HepG2 (cell line): ENCODE measurements around the gene MINDY3. TPM values are rescaled to one million over a fixed set of nuclear protein-coding genes. Genes with fewer than 3 reads are reported as not detected.
"Not testable (repeated sequence)": the region's sequence is repeated elsewhere in the genome, so short reads cannot be mapped to it uniquely, and the experiment has no call there.

ENCODE experiments used
- ATAC-seq: fragments of 200-7000 bp; cut with Tn5 transposase; 3 replicates; pipeline ENCODE4 v1.9.1; 2020; ENCODE audit warnings: mild to moderate bottlenecking, moderate library complexity
- BruUV-seq: library from RNA; stranded (reverse); fragments of 400-500 nt; replicated peaks from 2 replicates; lab custom pipeline; 2021; lab: Mats Ljungman, UMichigan
- CTCF ChIA-PET: fragments of 300-600 bp; formaldehyde crosslinking; extraction: SDS; loops from one replicate; lab custom pipeline; 2021; ENCODE audit warnings: low total read pairs, inconsistent platforms, low intra/inter-chr PET ratio; lab: Yijun Ruan, JAX
- POLR2A ChIA-PET: fragments of 350-600 bp; sonication (Branson Sonifier 250); formaldehyde crosslinking; loops from one replicate; lab custom pipeline; 2020; ENCODE audit warnings: antibody characterized with exemption, inconsistent platforms; lab: Yijun Ruan, JAX
- DNase-seq: peaks from one replicate; pipeline ENCODE4 v3.0.0-alpha.2; 2015; ENCODE audit warnings: low spot score
- FAIRE-seq: peaks from 3 replicates; lab custom pipeline; 2011; peaks lifted over from hg19 to GRCh38; lab: Jason Lieb, UNC
- H2AFZ ChIP-seq: one replicate; pipeline ENCODE4 v1.6.1; 2011; ENCODE audit warnings: low read length, inconsistent platforms
- H3K27ac ChIP-seq: fragments of 300-600 bp; 3 replicates; pipeline ENCODE4 v1.8.0; 2011; ENCODE audit warnings: mixed run types, mild to moderate bottlenecking, mixed read lengths, low read length, inconsistent platforms; ENCODE audit not compliant: insufficient read depth; ENCODE audit errors: extremely low read length
- H3K27me3 ChIP-seq, 2 experiments: fragments of 200-600 bp in 1 of 2; 2 replicates in 1 of 2; 3 replicates in 1 of 2; pipeline versions ENCODE4 v1.6.0 to v1.8.0; 2011; ENCODE audit warnings: low read length in 2 of 2, mild to moderate bottlenecking in 2 of 2, moderate library complexity in 2 of 2, inconsistent platforms in 1 of 2; ENCODE audit not compliant: insufficient read depth in 2 of 2, control insufficient read depth in 1 of 2
- H3K36me3 ChIP-seq, 2 experiments: fragments of 200-600 bp in 1 of 2; replicated peaks in 1 of 2; 2 replicates in 1 of 2; 3 replicates in 1 of 2; pipeline versions ENCODE4 v1.5.1 to v1.8.0; 2011; ENCODE audit warnings: low read length in 2 of 2, inconsistent platforms in 1 of 2; ENCODE audit not compliant: insufficient read depth in 2 of 2, control insufficient read depth in 1 of 2
- H3K4me1 ChIP-seq: 2 replicates; pipeline ENCODE4 v1.5.1; 2012; ENCODE audit warnings: low read length, inconsistent platforms; ENCODE audit not compliant: insufficient read depth
- H3K4me2 ChIP-seq: 2 replicates; pipeline ENCODE4 v1.6.0; 2011; ENCODE audit warnings: low read depth, low read length, inconsistent platforms
- H3K4me3 ChIP-seq, 3 experiments: fragments of 200-600 bp in 1 of 3; sonication (generic), shearing (Covaris generic) in 1 of 3; replicated peaks in 1 of 3; 2 replicates each; pipeline ENCODE4 v1.5.1; 2011 to 2016; ENCODE audit warnings: low read length in 3 of 3, inconsistent platforms in 2 of 3, low read depth in 2 of 3, mild to moderate bottlenecking in 2 of 3, control low read depth in 1 of 3, mixed read lengths in 1 of 3; ENCODE audit not compliant: insufficient read depth in 1 of 3
- H3K79me2 ChIP-seq: one replicate; pipeline ENCODE4 v1.6.1; 2011; ENCODE audit warnings: low read length, inconsistent platforms; ENCODE audit not compliant: insufficient read depth
- H3K9ac ChIP-seq: 2 replicates; pipeline ENCODE4 v1.6.0; 2011; ENCODE audit warnings: mild to moderate bottlenecking, low read depth, low read length, inconsistent platforms; ENCODE audit not compliant: insufficient read depth
- H3K9me3 ChIP-seq: 2 replicates; pipeline ENCODE4 v1.5.1; 2012; ENCODE audit warnings: mild to moderate bottlenecking, low read length
- H4K20me1 ChIP-seq: 2 replicates; pipeline ENCODE4 v1.6.0; 2011; ENCODE audit warnings: inconsistent platforms, mild to moderate bottlenecking, low read length, moderate library complexity; ENCODE audit not compliant: insufficient read depth
- ATAD3A ChIP-seq: sonication (generic); formaldehyde crosslinking; IDR thresholded peaks from 2 replicates; pipeline ENCODE4 v1.4.0; 2020; ENCODE audit warnings: missing genetic modification reagents
- ETV6 ChIP-seq: sonication (generic); formaldehyde crosslinking; conservative IDR thresholded peaks from 2 replicates; pipeline ENCODE4 v1.4.0; 2020; ENCODE audit warnings: missing genetic modification reagents
- HNRNPH1 ChIP-seq: fragments of 200-400 bp; formaldehyde crosslinking; optimal IDR thresholded peaks from 2 replicates; pipeline ENCODE3; 2017; ENCODE audit warnings: mild to moderate bottlenecking, low read depth, low read length
- HNRNPL ChIP-seq: fragments of 200-400 bp; formaldehyde crosslinking; IDR thresholded peaks from 2 replicates; pipeline ENCODE4 v1.6.1; 2017; ENCODE audit warnings: mild to moderate bottlenecking, low read depth, low read length
- MED1 ChIP-seq: sonication (generic); formaldehyde crosslinking; IDR thresholded peaks from 2 replicates; pipeline ENCODE4 v1.4.0; 2020; ENCODE audit warnings: missing genetic modification reagents
- POLR2AphosphoS5 ChIP-seq: IDR thresholded peaks from 2 replicates; pipeline ENCODE4 v1.6.1; 2012; ENCODE audit warnings: low read depth, low read length
- SMARCE1 ChIP-seq: fragments of 450-650 bp; IDR thresholded peaks from 2 replicates; pipeline ENCODE4 v1.6.1; 2017; ENCODE audit warnings: borderline replicate concordance
- ZNF589 ChIP-seq: sonication (generic); formaldehyde crosslinking; conservative IDR thresholded peaks from 2 replicates; pipeline ENCODE4 v1.8.0; 2022; ENCODE audit warnings: mild to moderate bottlenecking, moderate library complexity, missing genetic modification reagents
- ZNF674 ChIP-seq: sonication (generic); formaldehyde crosslinking; IDR thresholded peaks from 2 replicates; pipeline ENCODE4 v1.5.0; 2020; ENCODE audit warnings: low read depth, mild to moderate bottlenecking, missing genetic modification reagents
- WGBS: methylation state at CpG from one replicate; pipeline ENCODE4 v1.1.6; 2017; ENCODE audit warnings: low lambda C conversion rate; 5-methylcytosine and 5-hydroxymethylcytosine counted together
- in situ Hi-C: cut with HindIII; loops from 2 replicates; pipeline ENCODE4 v1.10.0; 2017; ENCODE audit warnings: low pct_unique_long_range_greater_than_20kb; ENCODE audit not compliant: extremely low pct_ligation_motif_present
- intact Hi-C: fragments of 100-400 bp; cut with micrococcal nuclease; formaldehyde crosslinking; loops from one replicate; pipeline ENCODE4 v1.10.0; 2022; ENCODE audit not compliant: unreplicated experiment
- polyA plus RNA-seq, 8 experiments: library from polyadenylated mRNA; depleted of rRNA in 3 of 8; stranded (reverse) in 7 of 8; unstranded in 1 of 8; fragments of >200 nt; fragmentation: Illumina TruSeq in 4 of 8; extraction: Trizol in 4 of 8; gene quantifications; 2 replicates each; pipeline versions ENCODE4 v1.2.1 to v1.2.3, GENCODE V29; 2011 to 2016; ENCODE audit warnings: low read depth in 4 of 8, missing spikeins in 1 of 8, mixed read lengths in 1 of 8; ENCODE audit not compliant: insufficient read depth in 1 of 8
- total RNA-seq, 5 experiments: library from RNA; depleted of rRNA; stranded (reverse); fragments of >200 nt; fragmentation: Illumina TruSeq; extraction: Trizol; gene quantifications; 2 replicates each; pipeline ENCODE4 v1.2.3, GENCODE V29; 2016; ENCODE audit warnings: low read depth in 1 of 5

MINDY3 gene
- total and polyA plus RNA-seq, 2 of the 13 experiments (the other 11 are each of a cell fraction or from before 2014, with no cell fraction given): 6.4 to 17.5 TPM

GRCh38 chr10:15762239-15762638 is 98.1 kb downstream of the MINDY3 start:
- FAIRE-seq, in situ Hi-C loops, BruUV-seq: not testable (repeated sequence)

DNA sequence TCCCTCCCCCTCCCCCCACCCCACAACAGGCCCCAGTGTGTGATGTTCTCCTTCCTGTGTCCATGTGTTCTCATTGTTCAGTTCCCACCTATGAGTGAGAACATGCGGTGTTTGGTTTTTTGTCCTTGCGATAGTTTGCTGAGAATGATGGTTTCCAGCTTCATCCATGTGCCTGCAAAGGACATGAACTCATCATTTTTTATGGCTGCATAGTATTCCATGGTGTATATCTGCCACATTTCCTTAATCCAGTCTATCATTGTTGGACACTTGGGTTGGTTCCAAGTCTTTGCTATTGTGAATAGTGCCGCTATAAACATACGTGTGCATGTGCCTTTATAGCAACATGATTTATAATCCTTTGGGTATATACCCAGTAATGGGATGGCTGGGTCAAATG is 99.1 kb downstream of the MINDY3 start:
- H3K36me3 ChIP-seq, H3K79me2 ChIP-seq, H3K4me2 ChIP-seq, BruUV-seq, H3K4me1 ChIP-seq, H3K9me3 ChIP-seq, H2AFZ ChIP-seq, H3K27ac ChIP-seq, ATAC-seq, in situ Hi-C loops, intact Hi-C loops, CTCF ChIA-PET, H3K4me3 ChIP-seq, H3K9ac ChIP-seq, H4K20me1 ChIP-seq, DNase-seq, H3K27me3 ChIP-seq, FAIRE-seq, POLR2A ChIA-PET: not testable (repeated sequence)
- WGBS: 89% methylated on average over 4 of the region's 4 CpGs

More at GRCh38 chr10:15762239-15762638, 98.1 kb downstream of the MINDY3 start:
- POLR2A ChIA-PET, H3K27me3 ChIP-seq, H3K9ac ChIP-seq, H2AFZ ChIP-seq, H3K4me2 ChIP-seq, intact Hi-C loops, H4K20me1 ChIP-seq, H3K4me3 ChIP-seq, H3K36me3 ChIP-seq, DNase-seq, H3K79me2 ChIP-seq, H3K9me3 ChIP-seq, ATAC-seq, H3K27ac ChIP-seq, H3K4me1 ChIP-seq, CTCF ChIA-PET: not testable (repeated sequence)
- 43% methylated on average over 6 of the region's 6 CpGs for whole genome bisulfite sequencing

DNA sequence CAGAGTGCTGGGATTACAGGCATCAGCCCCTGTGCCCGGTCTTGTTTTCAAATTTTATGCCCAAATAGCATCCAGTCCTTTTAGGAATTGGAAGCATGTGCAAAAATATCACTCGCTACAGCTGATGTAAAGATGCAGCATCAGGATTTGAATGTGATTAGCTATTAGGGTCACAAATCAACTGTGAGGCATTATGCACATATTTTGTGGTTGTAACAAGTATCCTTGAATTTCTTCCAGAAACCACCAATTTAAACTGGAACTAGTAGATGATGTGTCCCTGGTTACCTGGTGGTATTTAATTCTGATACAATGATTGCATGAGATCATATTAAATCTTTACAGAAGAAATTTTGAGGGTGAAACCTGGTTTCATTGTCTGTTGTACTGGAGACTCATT is 99.6 kb downstream of the MINDY3 start:
- H3K27me3 ChIP-seq: peaks cover under 1 to 1% of the 10 kb centered on the region in 2 experiments; a peak in 1 of 5 replicates
- H3K4me2 ChIP-seq: no peak overlapping the region
- intact Hi-C loops: no loop called here
- H3K36me3 ChIP-seq: no peaks in the 10 kb centered on the region
- no peaks in the 10 kb centered on the region for H3K9me3 ChIP-seq
- H3K79me2 ChIP-seq: no peaks in the 10 kb centered on the region
- ATAC-seq (no peak), FAIRE-seq (no peak), DNase-seq (no peak)
- H3K4me1 ChIP-seq: no peaks in the 10 kb centered on the region
- BruUV-seq: no TSS peak
- ChIA-PET POLR2A (no interaction called here), CTCF (no interaction called here)
- H3K4me3 ChIP-seq: no peak overlapping the region
- no peak overlapping the region for H2AFZ ChIP-seq
- no peak overlapping the region for H3K27ac ChIP-seq
- in situ Hi-C loops: no loop called here
- no peak overlapping the region for H3K9ac ChIP-seq
- 19% methylated on average over 2 of the region's 2 CpGs for WGBS
- H4K20me1 ChIP-seq: no peaks in the 10 kb centered on the region
- TF ChIP-seq MED1 (CRISPR knock-in tag) (no peak), ATAD3A (CRISPR knock-in tag) (no peak), ZNF674 (CRISPR knock-in tag) (no peak), ETV6 (CRISPR knock-in tag) (no peak), ZNF589 (no peak), SMARCE1 (no peak), HNRNPH1 (no peak), HNRNPL (no peak), POLR2AphosphoS5 (no peak)
